ENCODE data around the gene FXYD2. TPM values are rescaled to one million over a fixed set of nuclear protein-coding genes. Genes with fewer than 3 reads are reported as not detected.
A peak's percentile ranks its signal among the peaks of the same experiment; 100 is the strongest.

FXYD2 gene
- total RNA-seq, 1 experiment from 2014 or later, result 1.4 TPM

- Mint-ChIP-seq H3K27ac (no peak overlapping the region), H3K36me3 (no peaks in the 10 kb centered on the region), H3K4me1 (peaks cover 40% of the 10 kb centered on the region), H3K27me3 (ENCODE audit: low read depth) (peaks cover 5% of the 10 kb centered on the region; the same call in 1 of the 2 replicates), H3K4me3 (no peak overlapping the region), H3K9me3 (no peaks in the 10 kb centered on the region)
- ChIA-PET CTCF (interaction anchor here (0.7 to 13.0 kb wide), 6 partner anchors 10 to 389 kb away, joined by 3 to 336 read pairs (median 14); partner anchors contain the start of gene FXYD2), POLR2A (no interaction called here)
- no peak for DNase-seq (ENCODE audit: low spot score)
- TF ChIP-seq ZNF219 (CRISPR knock-in tag; IDR thresholded peaks at IDR 0.05; ENCODE audit: borderline replicate concordance) (no peak), ZNF425 (CRISPR knock-in tag; conservative IDR thresholded peaks at IDR 0.05) (no peak), NFATC4 (CRISPR knock-in tag; IDR thresholded peaks at IDR 0.05) (no peak), MAX (CRISPR knock-in tag; IDR thresholded peaks at IDR 0.05) (no peak), NFE2L1 (CRISPR knock-in tag; IDR thresholded peaks at IDR 0.05) (no peak), SOX15 (CRISPR knock-in tag; IDR thresholded peaks at IDR 0.05) (no peak), IRF2 (CRISPR knock-in tag; IDR thresholded peaks at IDR 0.05; ENCODE audit: borderline replicate concordance, low read depth) (no peak), ZNF121 (CRISPR knock-in tag; IDR thresholded peaks at IDR 0.05) (no peak), ATF3 (CRISPR knock-in tag; conservative IDR thresholded peaks at IDR 0.05) (no peak), ESRRA (CRISPR knock-in tag; IDR thresholded peaks at IDR 0.05; ENCODE audit: borderline replicate concordance) (no peak), ZNF512 (CRISPR knock-in tag; IDR thresholded peaks at IDR 0.05; ENCODE audit: borderline replicate concordance) (no peak), FOXK1 (CRISPR knock-in tag; IDR thresholded peaks at IDR 0.05) (no peak), ATF6 (CRISPR knock-in tag; IDR thresholded peaks at IDR 0.05) (no peak), HMGXB4 (CRISPR knock-in tag; IDR thresholded peaks at IDR 0.05) (no peak), GABPB1 (CRISPR knock-in tag; IDR thresholded peaks at IDR 0.05) (no peak), RELA (CRISPR knock-in tag; IDR thresholded peaks at IDR 0.05; ENCODE audit: borderline replicate concordance) (no peak)
- ATAC-seq, result no peak
Observed at GRCh38 chr11:117814766-117815261, 9.7 kb downstream of the FXYD2 start.

- Mint-ChIP-seq H3K27me3 (ENCODE audit: low read depth) (peaks cover 5% of the 10 kb centered on the region; the same call in 1 of the 2 replicates), H3K4me3 (no peak overlapping the region)
- no peak for TF ChIP-seq NR1H2 (CRISPR knock-in tag; IDR thresholded peaks at IDR 0.05)
- no peak for TF ChIP-seq NR2C2 (CRISPR knock-in tag; IDR thresholded peaks at IDR 0.05)
- no peak for TF ChIP-seq ZBTB43 (CRISPR knock-in tag; IDR thresholded peaks at IDR 0.05)
- TF ChIP-seq ZBTB21 (CRISPR knock-in tag; IDR thresholded peaks at IDR 0.05; ENCODE audit: borderline replicate concordance), result no peak
- no peak for TF ChIP-seq SMAD4 (CRISPR knock-in tag; IDR thresholded peaks at IDR 0.05)
- no peak for TF ChIP-seq GABPB1 (CRISPR knock-in tag; IDR thresholded peaks at IDR 0.05)
- TF ChIP-seq OVOL2 (CRISPR knock-in tag; IDR thresholded peaks at IDR 0.05; ENCODE audit: borderline replicate concordance), result no peak
Observed at GRCh38 chr11:117814204-117814765, 10.3 kb downstream of the FXYD2 start.

More at GRCh38 chr11:117814204-117814765, 10.3 kb downstream of the FXYD2 start:
- no peak for DNase-seq (ENCODE audit: low spot score)
- Mint-ChIP-seq H3K4me1 (peaks cover 39% of the 10 kb centered on the region), H3K36me3 (no peaks in the 10 kb centered on the region), H3K9me3 (no peaks in the 10 kb centered on the region), H3K27ac (peak overlapping the region; percentile 12; the same call in 1 of the 2 replicates)
- POLR2A ChIA-PET, result no interaction called here
- CTCF ChIA-PET, result interaction anchor here (0.7 to 13.0 kb wide), 4 partner anchors 132 to 388 kb away, joined by 3 to 336 read pairs (median 71); no protein-coding TSS in a partner anchor
- ATAC-seq, result no peak

Data from WTC11 (cell line).